ENCODE data around the gene LIN7C. TPM values are rescaled to one million over a fixed set of nuclear protein-coding genes. Genes with fewer than 3 reads are reported as not detected.

The LIN7C gene

Small RNA genes within 50 kb of the gene (small RNA-seq; reads per million reads assigned to genes)
- not detected for gene AC100771.1
- gene MIR8087 = not detected
- not detected for gene RNA5SP339
